ENCODE results near the gene TMEM150B. TPM values are rescaled to one million over a fixed set of nuclear protein-coding genes. Genes with fewer than 3 reads are reported as not detected.

TMEM150B gene
- total RNA-seq, 2 donors from 2014 or later, result 0.73 to 0.95 TPM

DNA sequence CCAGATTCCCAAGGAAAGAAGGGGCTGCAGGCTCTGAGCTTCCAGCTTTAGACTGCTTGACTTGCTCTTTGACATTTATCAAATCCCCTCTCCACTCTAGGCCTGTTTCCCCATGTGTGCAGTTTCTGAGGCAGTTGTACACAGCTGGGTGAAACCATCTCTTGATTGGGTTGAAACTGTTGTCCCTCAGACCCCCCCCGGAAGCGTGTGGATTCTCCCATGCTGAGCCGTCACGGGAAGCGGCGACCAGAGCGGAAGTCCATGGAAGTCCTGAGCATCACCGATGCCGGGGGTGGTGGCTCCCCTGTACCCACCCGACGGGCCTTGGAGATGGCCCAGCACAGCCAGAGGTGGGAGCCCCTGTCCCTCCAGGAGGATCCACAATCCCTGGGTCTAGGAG is 21.7 kb downstream of the TMEM150B start:
- Histone ChIP-seq H3K4me1 (ENCODE audit: control insufficient read depth, insufficient read depth, low read length) (no peaks in the 10 kb centered on the region), H3K9me3 (ENCODE audit: control insufficient read depth, low read length) (no peaks in the 10 kb centered on the region), H3K27ac (ENCODE audit: low read depth, low read length) (no peak overlapping the region), H3K4me3 (ENCODE audit: low read length) (no peak overlapping the region), H3K27me3 (ENCODE audit: control insufficient read depth, insufficient read depth, low read length, poor library complexity, severe bottlenecking) (no peaks in the 10 kb centered on the region), H3K36me3 (ENCODE audit: control insufficient read depth, insufficient read depth, low read length) (peaks cover 77% of the 10 kb centered on the region), H3K9ac (ENCODE audit: extremely low read depth, low read length, poor library complexity, severe bottlenecking) (no peak overlapping the region)
- no peaks in the 10 kb centered on the region for H3K27me3 Mint-ChIP-seq (ENCODE audit: insufficient read depth)
- no peak overlapping the region for H3K4me3 Mint-ChIP-seq
- 92 to 94% methylated on average over 2 to 11 of the region's 11 CpGs for WGBS, 2 experiments (ENCODE audit: insufficient coverage in 1 of 2, insufficient read length in 1 of 2)
- peak; percentile 34 for DNase-seq
- H3K36me3 Mint-ChIP-seq (ENCODE audit: low read depth), result peaks cover 65% of the 10 kb centered on the region
- no peak for TF ChIP-seq CTCF (conservative IDR thresholded peaks at IDR 0.05)
- peaks cover 9% of the 10 kb centered on the region for H3K4me1 Mint-ChIP-seq
- H3K9me3 Mint-ChIP-seq, result no peaks in the 10 kb centered on the region
- H3K27ac Mint-ChIP-seq, result no peak overlapping the region

DNA sequence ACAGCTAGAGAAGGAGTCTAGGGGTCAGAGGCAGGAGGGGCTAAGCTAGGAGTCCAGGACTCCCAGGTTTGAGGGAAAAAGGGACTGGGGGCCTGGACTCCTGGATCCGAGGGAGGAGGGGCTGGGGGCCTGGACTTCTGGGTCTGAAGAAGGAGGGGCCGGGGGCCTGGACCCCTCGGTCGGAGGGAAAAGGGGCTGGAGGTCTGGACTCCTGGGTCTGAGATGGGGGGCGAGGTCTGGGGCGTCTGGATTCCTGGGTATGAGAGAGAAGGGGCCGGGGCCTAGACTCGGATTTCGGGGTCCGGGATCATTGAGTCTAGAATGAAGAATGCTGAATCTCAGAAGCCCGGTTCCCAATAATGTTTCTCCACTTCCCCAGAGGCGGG is 22.8 kb downstream of the TMEM150B start:
- no peak overlapping the region for H3K4me3 Mint-ChIP-seq
- H3K36me3 ChIP-seq (ENCODE audit: control insufficient read depth, insufficient read depth, low read length), result peaks cover 71% of the 10 kb centered on the region
- no peaks in the 10 kb centered on the region for H3K9me3 Mint-ChIP-seq
- no peaks in the 10 kb centered on the region for H3K27me3 Mint-ChIP-seq (ENCODE audit: insufficient read depth)
- no peaks in the 10 kb centered on the region for H3K27me3 ChIP-seq (ENCODE audit: control insufficient read depth, insufficient read depth, low read length, poor library complexity, severe bottlenecking)
- peaks cover 64% of the 10 kb centered on the region for H3K36me3 Mint-ChIP-seq (ENCODE audit: low read depth)
- WGBS, 2 experiments (ENCODE audit: insufficient coverage in 1 of 2, insufficient read length in 1 of 2), result 90 to 95% methylated on average over 10 to 12 of the region's 12 CpGs
- H3K4me1 ChIP-seq (ENCODE audit: control insufficient read depth, insufficient read depth, low read length), result no peaks in the 10 kb centered on the region
- no peak for DNase-seq
- H3K4me3 ChIP-seq (ENCODE audit: low read length), result no peak overlapping the region
- no peaks in the 10 kb centered on the region for H3K9me3 ChIP-seq (ENCODE audit: control insufficient read depth, low read length)
- TF ChIP-seq CTCF (conservative IDR thresholded peaks at IDR 0.05), result no peak
- H3K4me1 Mint-ChIP-seq, result peaks cover 6% of the 10 kb centered on the region
- H3K9ac ChIP-seq (ENCODE audit: extremely low read depth, low read length, poor library complexity, severe bottlenecking), result no peak overlapping the region
- H3K27ac ChIP-seq (ENCODE audit: low read depth, low read length), result no peak overlapping the region
- no peak overlapping the region for H3K27ac Mint-ChIP-seq

DNA sequence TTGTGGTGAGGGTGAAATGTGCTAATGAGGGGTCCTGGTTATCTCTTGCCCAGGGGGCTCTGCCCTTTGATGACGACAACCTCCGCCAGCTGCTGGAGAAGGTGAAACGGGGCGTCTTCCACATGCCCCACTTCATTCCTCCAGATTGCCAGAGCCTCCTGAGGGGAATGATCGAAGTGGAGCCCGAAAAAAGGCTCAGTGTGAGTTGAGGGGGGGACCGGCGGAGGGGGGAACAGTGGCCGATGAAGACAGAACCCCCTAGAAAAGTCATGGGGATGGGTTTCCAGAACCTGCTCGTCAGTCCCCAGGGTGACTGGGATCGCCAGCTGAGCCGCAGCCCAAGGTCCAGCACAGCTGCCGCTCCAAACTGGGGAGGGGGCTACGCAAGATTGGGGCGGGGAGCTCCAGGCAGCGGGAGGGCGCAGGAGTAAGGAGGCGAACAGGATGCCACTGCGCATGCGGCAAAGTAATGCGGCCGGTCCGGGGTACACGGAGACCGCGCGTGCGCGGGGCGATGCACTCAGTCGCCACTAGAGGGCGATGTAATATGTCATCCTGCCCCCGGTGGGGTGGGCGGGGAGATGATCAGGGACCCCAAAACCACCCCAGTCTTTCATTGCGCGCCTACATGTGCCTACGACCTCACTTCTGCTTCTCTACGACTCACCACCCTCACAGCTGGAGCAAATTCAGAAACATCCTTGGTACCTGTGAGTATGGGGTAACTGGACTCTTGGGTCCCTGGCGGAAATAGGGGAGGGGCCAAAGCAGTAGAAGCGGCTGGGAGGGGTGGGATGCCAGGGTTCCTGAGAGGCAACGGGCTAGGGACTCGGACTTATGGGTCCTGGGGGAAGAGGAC is 23.5 kb downstream of the TMEM150B start:
- peaks cover 60% of the 10 kb centered on the region for H3K36me3 Mint-ChIP-seq (ENCODE audit: low read depth)
- Histone ChIP-seq H3K9ac (ENCODE audit: extremely low read depth, low read length, poor library complexity, severe bottlenecking) (no peak overlapping the region), H3K27ac (ENCODE audit: low read depth, low read length) (no peak overlapping the region), H3K4me1 (ENCODE audit: control insufficient read depth, insufficient read depth, low read length) (no peaks in the 10 kb centered on the region), H3K9me3 (ENCODE audit: control insufficient read depth, low read length) (no peaks in the 10 kb centered on the region), H3K4me3 (ENCODE audit: low read length) (no peak overlapping the region), H3K27me3 (ENCODE audit: control insufficient read depth, insufficient read depth, low read length, poor library complexity, severe bottlenecking) (no peaks in the 10 kb centered on the region), H3K36me3 (ENCODE audit: control insufficient read depth, insufficient read depth, low read length) (peaks cover 66% of the 10 kb centered on the region)
- no peaks in the 10 kb centered on the region for H3K9me3 Mint-ChIP-seq
- H3K27me3 Mint-ChIP-seq (ENCODE audit: insufficient read depth), result no peaks in the 10 kb centered on the region
- H3K27ac Mint-ChIP-seq, result peak overlapping the region; percentile 70
- peak overlapping the region; percentile 37 for H3K4me3 Mint-ChIP-seq
- peak; percentile 99 for TF ChIP-seq CTCF (conservative IDR thresholded peaks at IDR 0.05)
- 27 to 32% methylated on average over 27 to 42 of the region's 42 CpGs for whole genome bisulfite sequencing, 2 experiments (ENCODE audit: insufficient coverage in 1 of 2, insufficient read length in 1 of 2)
- H3K4me1 Mint-ChIP-seq, result peaks cover 6% of the 10 kb centered on the region
- DNase-seq, result peak; percentile 96
